ENCODE data around the gene PSME1.

Gene PSME1

GRCh38 chr14:24130717-24131548, 5.1 kb upstream of the PSME1 start:
- peak; percentile 72 for DNase-seq

- DNase-seq: no peak
Observed at GRCh38 chr14:24131549-24131966, 4.4 kb upstream of the PSME1 start.

GRCh38 chr14:24132061-24132685, 3.8 kb upstream of the PSME1 start:
- no peak for DNase-seq

GRCh38 chr14:24132976-24133375, 3.0 kb upstream of the PSME1 start:
- DNase-seq: no peak

GRCh38 chr14:24133735-24134134, 2.3 kb upstream of the PSME1 start:
- DNase-seq: no peak

- no peak for DNase-seq
Observed at GRCh38 chr14:24135584-24135833, 485 bp upstream of the PSME1 start.

GRCh38 chr14:24136684-24137528, 912 bp downstream of the PSME1 start:
- DNase-seq: no peak

GRCh38 chr14:24137529-24138395, 1.8 kb downstream of the PSME1 start:
- no peak for DNase-seq

- DNase-seq: no peak
Observed at GRCh38 chr14:24138396-24139271, 2.6 kb downstream of the PSME1 start.

GRCh38 chr14:24139272-24139934, 3.4 kb downstream of the PSME1 start:
- no peak for DNase-seq

- peak; percentile 99 for DNase-seq
Observed at GRCh38 chr14:24141097-24141880, 5.3 kb downstream of the PSME1 start, which contains the start of gene EMC9. EMC9 (minus strand) TSS chr14:24141591; CDS start chr14:24141304, 287 bp downstream.

- DNase-seq: no peak
Observed at GRCh38 chr14:24143511-24143910, 7.5 kb downstream of the PSME1 start.

GRCh38 chr14:24144451-24144850, 8.5 kb downstream of the PSME1 start:
- no peak for DNase-seq

- no peak for DNase-seq
Observed at GRCh38 chr14:24145219-24145618, 9.2 kb downstream of the PSME1 start.

- DNase-seq: no peak
Observed at GRCh38 chr14:24145690-24146452, 9.9 kb downstream of the PSME1 start.

GRCh38 chr14:24146453-24146977, 10.5 kb downstream of the PSME1 start, which contains the start of gene PSME2:
PSME2 (minus strand) TSS chr14:24146610; CDS start chr14:24146581, 29 bp downstream.
- DNase-seq: peak; percentile 94

- DNase-seq: peak; percentile 97
Observed at GRCh38 chr14:24146978-24147760, 11.2 kb downstream of the PSME1 start, which contains the start of gene RNF31. RNF31 (plus strand) TSS chr14:24147498; CDS start chr14:24147699, 201 bp downstream.

Measured in right forelimb (tissue), 1 donor.